ENCODE measurements around the gene PHACTR2. TPM values are rescaled to one million over a fixed set of nuclear protein-coding genes. Genes with fewer than 3 reads are reported as not detected.

PHACTR2 gene
- total and polyA plus RNA-seq, 10 of the 15 experiments (the other 5 are each of a cell fraction or from before 2014, with no cell fraction given): 1.4 to 19.1 (median 5.3) TPM

GRCh38 chr6:143828572-143828971 lies 150.8 kb downstream of the PHACTR2 start:
- TF ChIP-seq RELB (IDR thresholded peaks at IDR 0.05; ENCODE audit: low read depth): no peak
- no peak for TF ChIP-seq WRNIP1 (IDR thresholded peaks at IDR 0.05; ENCODE audit: borderline replicate concordance, low read depth, low read length)
- no peak for TF ChIP-seq SRF (IDR thresholded peaks at IDR 0.05; ENCODE audit: low read depth in 2 of 2, low read length in 2 of 2)
- no peak for TF ChIP-seq RFX5 (IDR thresholded peaks at IDR 0.05; ENCODE audit: low read depth, low read length)
- no peak for TF ChIP-seq RELA (IDR thresholded peaks at IDR 0.05; ENCODE audit: borderline replicate concordance, partially characterized antibody)
- TF ChIP-seq GATAD2B (conservative IDR thresholded peaks at IDR 0.05; ENCODE audit: low read depth): no peak
- TF ChIP-seq PML (IDR thresholded peaks at IDR 0.05; ENCODE audit: low read length): no peak
- TF ChIP-seq HDAC2 (IDR thresholded peaks at IDR 0.05): no peak
- no peak for TF ChIP-seq SUPT20H (IDR thresholded peaks at IDR 0.05; ENCODE audit: borderline replicate concordance, control insufficient read depth, low read depth, low read length)
- TF ChIP-seq E4F1 (IDR thresholded peaks at IDR 0.05; ENCODE audit: borderline replicate concordance, partially characterized antibody): no peak
- no peak for TF ChIP-seq RBBP5 (conservative IDR thresholded peaks at IDR 0.05)
- TF ChIP-seq ZBTB33 (IDR thresholded peaks at IDR 0.05): no peak
- TF ChIP-seq CHD4 (IDR thresholded peaks at IDR 0.05): no peak
- no peak for TF ChIP-seq HSF1 (IDR thresholded peaks at IDR 0.05; ENCODE audit: low read depth, low read length)
- no peak for TF ChIP-seq POU2F2 (IDR thresholded peaks at IDR 0.05; ENCODE audit: borderline replicate concordance, low read depth, low read length)
- no peak for TF ChIP-seq MEF2B (IDR thresholded peaks at IDR 0.05; ENCODE audit: partially characterized antibody, poor library complexity, severe bottlenecking)
- no TSS peak for BruUV-seq (replicated peaks)
- H3K4me2 ChIP-seq (ENCODE audit: control insufficient read depth, insufficient read depth): no peak overlapping the region
- ChIA-PET RAD21 (ENCODE audit: unreplicated experiment) (no interaction called here), SMC1A (ENCODE audit: uncharacterized antibody, unreplicated experiment) (interaction anchor here (0.9 kb wide), 2 partner anchors 9 to 253 kb away, joined by 3 read pairs; no protein-coding TSS in a partner anchor), POLR2A (interaction anchor here (0.6 kb wide), 3 partner anchors 9 to 379 kb away, joined by 4 to 6 read pairs (median 6); no protein-coding TSS in a partner anchor), CTCF (interaction anchor here (0.6 to 1.1 kb wide), 2 partner anchors 18 to 111 kb away, joined by 3 to 5 read pairs; no protein-coding TSS in a partner anchor)
- H3K36me3 ChIP-seq (ENCODE audit: control insufficient read depth in 2 of 2, insufficient read depth in 2 of 2, low read length in 1 of 2): no peaks in the 10 kb centered on the region
- H3K9ac ChIP-seq (ENCODE audit: control insufficient read depth, insufficient read depth, low read length): no peak overlapping the region
- H3K9me3 ChIP-seq (replicated peaks; ENCODE audit: control insufficient read depth, insufficient read depth, low read length): no peaks in the 10 kb centered on the region
- no peak overlapping the region for H3K4me3 ChIP-seq
- H3K4me1 ChIP-seq (ENCODE audit: control insufficient read depth, insufficient read depth, low read length): no peaks in the 10 kb centered on the region
- H3K79me2 ChIP-seq (ENCODE audit: control insufficient read depth, insufficient read depth, low read length): no peaks in the 10 kb centered on the region
- H3K27ac ChIP-seq (ENCODE audit: control insufficient read depth, insufficient read depth): no peak overlapping the region
- no peak for FAIRE-seq
- no peak for DNase-seq (ENCODE audit: low read depth, low spot score)
- no peaks in the 10 kb centered on the region for H3K27me3 ChIP-seq (replicated peaks in 1 of 2; ENCODE audit: control insufficient read depth in 2 of 2, insufficient read depth in 2 of 2, low read length in 1 of 2)
- intact Hi-C loops (cut with micrococcal nuclease; ENCODE audit: unreplicated experiment) (no loop called here), in situ Hi-C loops (cut with MboI) (no loop called here)
- no peak overlapping the region for H2AFZ ChIP-seq (ENCODE audit: control insufficient read depth, low read depth, low read length)
- H4K20me1 ChIP-seq (ENCODE audit: control insufficient read depth, insufficient read depth): no peaks in the 10 kb centered on the region
- no peak for ATAC-seq
